DND-41 (cell line): ENCODE results near the gene PDIA6.

Source experiments
- ATAC-seq: fragments of 200-7000 bp; cut with Tn5 transposase; 3 replicates; pipeline ENCODE4 v1.9.1; 2021; ENCODE audit warnings: low read depth; ENCODE audit not compliant: insufficient read depth
- DNase-seq: peaks from one replicate; pipeline ENCODE4 v3.0.0-alpha.2; 2020
- H2AFZ ChIP-seq: 2 replicates; pipeline ENCODE4 v1.6.0; 2012; ENCODE audit warnings: low read depth, low read length
- H3K27ac ChIP-seq: 2 replicates; pipeline ENCODE4 v1.5.1; 2012; ENCODE audit warnings: low read length, inconsistent platforms
- H3K27me3 ChIP-seq: fragments of 200-600 bp; sonication (generic); 2 replicates; pipeline ENCODE4 v1.6.0; 2012; ENCODE audit warnings: low read length, mild to moderate bottlenecking, inconsistent platforms; ENCODE audit not compliant: insufficient read depth, poor library complexity
- H3K36me3 ChIP-seq: 2 replicates; pipeline ENCODE4 v1.5.1; 2012; ENCODE audit warnings: low read length, inconsistent platforms; ENCODE audit not compliant: insufficient read depth
- H3K4me1 ChIP-seq: 2 replicates; pipeline ENCODE4 v1.5.1; 2012; ENCODE audit warnings: mild to moderate bottlenecking, low read length; ENCODE audit not compliant: insufficient read depth
- H3K4me2 ChIP-seq: 2 replicates; pipeline ENCODE4 v1.6.0; 2012; ENCODE audit warnings: mild to moderate bottlenecking, moderate library complexity, low read length, inconsistent platforms; ENCODE audit not compliant: insufficient read depth
- H3K4me3 ChIP-seq, 2 experiments: fragments of 200-600 bp in 1 of 2; shearing (Covaris generic) in 1 of 2; 2 replicates each; pipeline ENCODE4 v1.5.1; 2012 to 2016; ENCODE audit warnings: inconsistent platforms in 2 of 2, low read length in 2 of 2, mild to moderate bottlenecking in 2 of 2, low read depth in 1 of 2, moderate library complexity in 1 of 2
- H3K79me2 ChIP-seq: 2 replicates; pipeline ENCODE4 v1.6.0; 2012; ENCODE audit warnings: low read length, inconsistent platforms; ENCODE audit not compliant: insufficient read depth
- H3K9ac ChIP-seq: 2 replicates; pipeline ENCODE4 v1.6.0; 2012; ENCODE audit warnings: low read depth, mild to moderate bottlenecking, inconsistent platforms, low read length, moderate library complexity
- H3K9me3 ChIP-seq: 2 replicates; pipeline ENCODE4 v1.5.1; 2012; ENCODE audit warnings: low read length, moderate library complexity, mild to moderate bottlenecking, inconsistent platforms; ENCODE audit not compliant: insufficient read depth, severe bottlenecking
- H4K20me1 ChIP-seq: 2 replicates; pipeline ENCODE4 v1.6.0; 2012; ENCODE audit warnings: low read length; ENCODE audit not compliant: insufficient read depth
- CTCF ChIP-seq: IDR thresholded peaks from 2 replicates; pipeline ENCODE4 v1.5.1; 2012; ENCODE audit warnings: borderline replicate concordance, low read length, moderate library complexity, mild to moderate bottlenecking; ENCODE audit not compliant: poor library complexity, severe bottlenecking; ENCODE audit errors: extremely low read depth
- EZH2 ChIP-seq: IDR thresholded peaks from 3 replicates; pipeline ENCODE4 v1.6.1; 2012; ENCODE audit warnings: borderline replicate concordance, low read depth, mild to moderate bottlenecking, moderate library complexity, low read length, inconsistent platforms; ENCODE audit not compliant: severe bottlenecking

The PDIA6 gene

GRCh38 chr2:10848541-10848940, 36.0 kb upstream of the PDIA6 start:
- no peaks in the 10 kb centered on the region for H3K36me3 ChIP-seq
- peaks cover 14% of the 10 kb centered on the region for H3K27me3 ChIP-seq
- H4K20me1 ChIP-seq: no peaks in the 10 kb centered on the region
- ATAC-seq (no peak), DNase-seq (no peak)
- no peak overlapping the region for H3K27ac ChIP-seq
- H3K79me2 ChIP-seq: no peaks in the 10 kb centered on the region
- H3K4me3 ChIP-seq: no peak overlapping the region
- no peaks in the 10 kb centered on the region for H3K9me3 ChIP-seq
- no peaks in the 10 kb centered on the region for H3K4me1 ChIP-seq
- no peak overlapping the region for H3K4me2 ChIP-seq
- H2AFZ ChIP-seq: no peak overlapping the region
- H3K9ac ChIP-seq: no peak overlapping the region
- TF ChIP-seq EZH2 (no peak), CTCF (no peak)

GRCh38 chr2:10847008-10847407, 34.4 kb upstream of the PDIA6 start:
- Histone ChIP-seq H3K27me3 (peaks cover 8% of the 10 kb centered on the region), H3K79me2 (no peaks in the 10 kb centered on the region), H3K9me3 (no peaks in the 10 kb centered on the region), H3K4me2 (no peak overlapping the region), H2AFZ (no peak overlapping the region), H3K4me3 (no peak overlapping the region), H3K36me3 (no peaks in the 10 kb centered on the region), H3K9ac (no peak overlapping the region), H3K4me1 (no peaks in the 10 kb centered on the region), H3K27ac (no peak overlapping the region), H4K20me1 (no peaks in the 10 kb centered on the region)
- ATAC-seq (no peak), DNase-seq (no peak)
- TF ChIP-seq CTCF (no peak), EZH2 (no peak)

GRCh38 chr2:10846110-10846861, 33.7 kb upstream of the PDIA6 start:
- Histone ChIP-seq H3K9me3 (peaks cover 4% of the 10 kb centered on the region), H3K4me3 (no peak overlapping the region), H3K9ac (no peak overlapping the region), H3K79me2 (no peaks in the 10 kb centered on the region), H4K20me1 (no peaks in the 10 kb centered on the region), H2AFZ (no peak overlapping the region), H3K27ac (no peak overlapping the region), H3K4me1 (no peaks in the 10 kb centered on the region), H3K36me3 (no peaks in the 10 kb centered on the region), H3K4me2 (no peak overlapping the region), H3K27me3 (peaks cover 8% of the 10 kb centered on the region)
- no peak for DNase-seq
- no peak for ATAC-seq
- TF ChIP-seq EZH2 (no peak), CTCF (no peak)

- no peak overlapping the region for H3K4me2 ChIP-seq
- no peak for ATAC-seq
- no peak overlapping the region for H3K9ac ChIP-seq
- no peak overlapping the region for H2AFZ ChIP-seq
- H3K4me1 ChIP-seq: no peaks in the 10 kb centered on the region
- H3K9me3 ChIP-seq: peaks cover 10% of the 10 kb centered on the region
- no peak overlapping the region for H3K4me3 ChIP-seq
- no peak for TF ChIP-seq EZH2
- TF ChIP-seq CTCF: no peak
- no peak overlapping the region for H3K27ac ChIP-seq
- H3K36me3 ChIP-seq: no peaks in the 10 kb centered on the region
- peaks cover 8% of the 10 kb centered on the region for H3K27me3 ChIP-seq
- no peaks in the 10 kb centered on the region for H4K20me1 ChIP-seq
- no peaks in the 10 kb centered on the region for H3K79me2 ChIP-seq
- DNase-seq: no peak
Measured at GRCh38 chr2:10845640-10846039, 33.1 kb upstream of the PDIA6 start.
